Activated CD4-positive, alpha-beta T cell treated with anti-CD3 and anti-CD28 coated beads, Interleukin-2, amount 10 ng/mL, durations not matched to agents 24 days and 14 days (primary cell): Measurements from ENCODE around the gene RYR1. TPM values are rescaled to one million over a fixed set of nuclear protein-coding genes. Genes with fewer than 3 reads are reported as not detected.
A peak's percentile ranks its signal among the peaks of the same experiment; 100 is the strongest.
"Not testable (repeated sequence)": the region's sequence is repeated elsewhere in the genome, so short reads cannot be mapped to it uniquely, and the experiment has no call there.

Experiments
- DNase-seq: peaks from one replicate; pipeline ENCODE4 v3.0.0; 2022
- H3K27ac Mint-ChIP-seq: one replicate; pipeline ENCODE4 v1.8.0; 2022; ENCODE audit warnings: mild to moderate bottlenecking, mixed read lengths
- H3K27me3 Mint-ChIP-seq: one replicate; pipeline ENCODE4 v1.8.0; 2022; ENCODE audit warnings: mixed read lengths
- H3K36me3 Mint-ChIP-seq: one replicate; pipeline ENCODE4 v1.8.0; 2022; ENCODE audit warnings: low read depth, mild to moderate bottlenecking, mixed read lengths
- H3K4me1 Mint-ChIP-seq: one replicate; pipeline ENCODE4 v1.8.0; 2021; ENCODE audit warnings: mixed read lengths
- H3K4me3 Mint-ChIP-seq: one replicate; pipeline ENCODE4 v1.8.0; 2022; ENCODE audit warnings: mild to moderate bottlenecking, moderate library complexity, mixed read lengths
- H3K9me3 Mint-ChIP-seq: one replicate; pipeline ENCODE4 v1.8.0; 2021; ENCODE audit warnings: mixed read lengths
- intact Hi-C: fragments of 100-400 bp; cut with micrococcal nuclease; formaldehyde crosslinking; loops from one replicate; pipeline ENCODE4 v1.15.1; 2023
- total RNA-seq: library from RNA; stranded (reverse); gene quantifications from 2 replicates; pipeline ENCODE4 v1.2.3, GENCODE V29; 2022

Gene RYR1
- total RNA-seq, 1 donor from 2014 or later = 4.0 TPM

DNA sequence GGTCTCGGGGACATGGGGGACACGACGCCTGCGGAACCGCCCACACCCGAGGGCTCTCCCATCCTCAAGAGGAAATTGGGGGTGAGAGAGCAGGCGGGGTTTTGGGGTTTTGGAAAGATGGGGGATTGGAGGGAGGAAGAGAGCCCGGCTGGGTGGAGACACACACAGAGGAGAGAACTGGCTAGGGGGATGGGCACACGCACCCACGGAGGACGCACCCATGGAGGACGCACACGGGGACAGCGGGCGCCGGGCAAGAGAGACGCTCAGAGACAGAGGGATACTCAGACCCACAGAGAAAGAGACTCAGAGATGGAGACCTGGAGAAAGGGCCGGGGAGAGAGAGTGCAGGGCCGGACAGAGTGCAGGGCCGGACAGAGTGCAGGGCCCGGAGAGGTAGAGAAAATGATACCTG, 132.2 kb downstream of the RYR1 start:
- Mint-ChIP-seq H3K27ac (no peak overlapping the region), H3K4me1 (peaks cover 16% of the 10 kb centered on the region), H3K9me3 (no peaks in the 10 kb centered on the region), H3K36me3 (no peaks in the 10 kb centered on the region), H3K4me3 (peak overlapping the region; percentile 54), H3K27me3 (peaks cover 40% of the 10 kb centered on the region)
- DNase-seq = no peak
- intact Hi-C loops = no loop called here

DNA sequence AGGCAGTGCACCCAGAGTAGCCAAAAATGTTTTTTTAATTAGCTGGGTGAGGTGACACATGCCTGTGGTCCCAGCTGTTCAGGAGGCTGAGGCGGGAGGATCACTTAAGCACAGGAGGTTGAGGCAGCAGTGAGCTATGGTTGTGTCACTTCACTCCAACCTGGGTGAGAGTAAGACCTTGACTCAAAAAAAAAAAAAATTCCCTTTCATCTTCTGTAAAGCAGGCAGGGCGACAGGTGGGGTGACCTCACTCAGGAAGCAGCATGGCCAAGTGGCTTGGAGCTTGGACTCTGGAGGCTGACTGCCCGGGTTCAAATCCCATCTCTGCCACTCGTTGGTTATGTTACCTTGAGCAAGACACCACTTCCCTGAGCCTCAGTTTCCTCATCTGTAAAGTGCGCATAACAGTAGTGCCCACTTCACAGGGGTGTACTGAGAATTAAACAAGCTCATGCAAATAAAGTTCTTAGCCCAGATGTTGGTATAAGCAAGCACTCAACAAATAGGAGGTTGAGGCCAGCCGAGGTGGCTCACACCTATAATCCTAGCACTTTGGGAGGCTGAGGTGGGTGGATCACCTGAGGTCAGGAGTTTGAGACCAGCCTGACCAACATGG, 136.0 kb downstream of the RYR1 start:
- no peak overlapping the region for H3K27ac Mint-ChIP-seq
- H3K4me1 Mint-ChIP-seq = peaks cover 3% of the 10 kb centered on the region
- no peak overlapping the region for H3K4me3 Mint-ChIP-seq
- intact Hi-C loops = no loop called here
- peaks cover 20% of the 10 kb centered on the region for H3K27me3 Mint-ChIP-seq
- no peaks in the 10 kb centered on the region for H3K9me3 Mint-ChIP-seq
- no peak for DNase-seq
- H3K36me3 Mint-ChIP-seq = no peaks in the 10 kb centered on the region

DNA sequence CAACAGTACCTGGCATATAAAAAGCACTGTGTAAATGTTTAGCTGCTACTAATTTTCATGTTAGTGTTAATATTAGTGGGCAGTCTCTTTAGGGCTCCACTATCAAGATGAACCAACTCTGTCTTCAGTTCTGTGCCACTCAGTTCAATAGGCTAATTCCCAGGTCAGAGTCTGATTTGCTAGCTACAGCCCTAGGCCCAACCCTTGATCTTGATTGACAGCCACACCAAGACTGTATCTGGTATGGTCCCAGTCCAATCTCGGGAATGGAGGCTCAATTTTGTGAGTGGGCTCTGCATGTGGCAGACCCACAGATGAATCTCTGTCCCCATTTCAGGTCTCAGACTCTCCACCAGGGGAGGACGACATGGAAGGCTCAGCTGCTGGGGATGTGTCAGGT, 138.2 kb downstream of the RYR1 start:
- H3K9me3 Mint-ChIP-seq = no peaks in the 10 kb centered on the region
- no peak overlapping the region for H3K4me3 Mint-ChIP-seq
- intact Hi-C loops = no loop called here
- no peaks in the 10 kb centered on the region for H3K36me3 Mint-ChIP-seq
- no peak for DNase-seq
- peaks cover 12% of the 10 kb centered on the region for H3K27me3 Mint-ChIP-seq
- no peak overlapping the region for H3K27ac Mint-ChIP-seq
- no peaks in the 10 kb centered on the region for H3K4me1 Mint-ChIP-seq

GRCh38 chr19:38577826-38578225, 144.3 kb downstream of the RYR1 start:
- intact Hi-C loops = no loop called here
- Mint-ChIP-seq H3K4me3 (no peak overlapping the region), H3K27me3 (no peaks in the 10 kb centered on the region), H3K4me1 (peaks cover 7% of the 10 kb centered on the region), H3K36me3 (no peaks in the 10 kb centered on the region), H3K27ac (no peak overlapping the region), H3K9me3 (no peaks in the 10 kb centered on the region)
- no peak for DNase-seq

DNA sequence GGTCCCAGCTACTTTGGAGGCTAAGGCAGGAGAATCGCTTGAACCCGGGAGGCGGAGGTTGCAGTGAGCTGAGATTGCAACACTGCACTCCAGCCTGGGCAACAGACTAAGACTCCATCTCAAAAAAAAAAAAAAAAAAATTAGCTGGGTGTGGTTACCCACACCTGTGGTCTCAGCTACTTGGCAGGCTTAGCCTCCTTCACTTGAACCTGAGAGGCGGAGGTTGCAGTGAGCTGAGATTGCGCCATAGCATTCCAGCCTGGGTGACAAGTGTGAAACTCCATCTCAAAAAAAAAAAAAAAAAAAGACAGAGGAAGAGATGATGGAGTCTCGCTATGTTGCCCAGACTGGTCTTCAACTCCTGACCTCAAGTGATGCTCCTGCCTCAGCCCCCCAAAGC, 145.8 kb downstream of the RYR1 start:
- H3K4me1 Mint-ChIP-seq = peaks cover 12% of the 10 kb centered on the region
- H3K27me3 Mint-ChIP-seq, H3K36me3 Mint-ChIP-seq, H3K27ac Mint-ChIP-seq, DNase-seq, intact Hi-C loops, H3K9me3 Mint-ChIP-seq, H3K4me3 Mint-ChIP-seq: not testable (repeated sequence)

DNA sequence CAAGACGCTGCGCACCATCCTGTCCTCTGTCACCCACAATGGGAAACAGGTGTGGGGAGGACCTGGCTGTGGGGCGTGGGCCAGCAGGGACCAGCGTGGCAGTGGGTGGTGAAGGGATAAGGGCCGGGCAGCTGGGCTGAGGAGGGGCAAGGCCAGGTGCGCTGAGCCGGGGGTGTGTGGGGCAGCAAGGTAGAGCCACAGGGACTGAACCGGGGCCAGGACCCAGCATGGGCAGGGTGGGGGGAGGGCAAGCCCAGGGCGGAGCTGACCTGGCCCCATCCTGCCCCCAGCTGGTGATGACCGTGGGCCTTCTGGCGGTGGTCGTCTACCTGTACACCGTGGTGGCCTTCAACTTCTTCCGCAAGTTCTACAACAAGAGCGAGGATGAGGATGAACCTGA, 146.6 kb downstream of the RYR1 start:
- Mint-ChIP-seq H3K27me3 (no peaks in the 10 kb centered on the region), H3K4me3 (no peak overlapping the region), H3K27ac (no peak overlapping the region), H3K4me1 (peaks cover 12% of the 10 kb centered on the region), H3K36me3 (no peaks in the 10 kb centered on the region), H3K9me3 (no peaks in the 10 kb centered on the region)
- intact Hi-C loops = no loop called here
- no peak for DNase-seq

DNA sequence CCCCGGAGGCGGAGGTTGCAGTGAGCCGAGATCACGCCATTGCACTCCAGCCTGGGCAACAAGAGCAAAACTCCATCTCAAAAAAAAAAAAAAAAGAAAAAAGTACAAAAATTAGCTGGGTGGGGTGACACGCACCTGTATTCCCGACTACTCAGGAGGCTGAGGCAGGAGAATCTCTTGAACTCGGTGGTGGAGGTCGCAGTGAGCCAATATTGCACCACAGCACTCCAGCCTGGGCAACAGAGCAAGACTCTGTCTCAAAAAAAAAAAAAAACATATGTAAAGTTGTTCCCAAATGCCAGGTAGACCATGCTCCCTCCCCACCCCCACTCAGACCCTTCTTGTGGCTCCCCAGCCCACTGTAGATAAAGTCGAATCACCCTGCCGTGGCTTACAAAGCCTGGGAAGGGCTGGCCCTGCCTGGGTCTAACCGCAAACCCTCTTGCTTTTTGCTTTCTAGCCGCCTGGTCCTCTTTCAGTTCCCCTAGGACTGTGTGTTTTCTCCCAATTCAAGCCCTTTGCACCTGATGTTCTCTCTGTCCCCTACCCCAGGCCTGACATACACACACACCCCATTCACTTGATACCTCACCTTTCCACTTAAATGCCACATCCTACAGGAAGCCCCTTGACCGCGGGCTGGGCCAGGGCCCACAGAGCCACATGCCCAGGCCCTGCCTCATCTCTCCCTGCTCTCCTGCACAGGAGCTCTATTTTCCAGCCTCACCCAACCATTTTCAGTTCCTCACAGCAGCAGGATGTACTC, 149.9 kb downstream of the RYR1 start:
- Mint-ChIP-seq H3K4me3 (no peak overlapping the region), H3K9me3 (no peaks in the 10 kb centered on the region), H3K36me3 (peaks cover 12% of the 10 kb centered on the region), H3K4me1 (peaks cover 12% of the 10 kb centered on the region), H3K27me3 (no peaks in the 10 kb centered on the region), H3K27ac (peak overlapping the region; percentile 49)
- intact Hi-C loops = no loop called here
- DNase-seq = no peak

- H3K27ac Mint-ChIP-seq = peak overlapping the region; percentile 49
- H3K9me3 Mint-ChIP-seq = no peaks in the 10 kb centered on the region
- intact Hi-C loops = no loop called here
- H3K36me3 Mint-ChIP-seq = peaks cover 14% of the 10 kb centered on the region
- H3K4me3 Mint-ChIP-seq = no peak overlapping the region
- no peaks in the 10 kb centered on the region for H3K27me3 Mint-ChIP-seq
- H3K4me1 Mint-ChIP-seq = peaks cover 12% of the 10 kb centered on the region
- no peak for DNase-seq
Measured at GRCh38 chr19:38583985-38584305, 150.5 kb downstream of the RYR1 start.

- intact Hi-C loops = no loop called here
- Mint-ChIP-seq H3K4me3 (no peak overlapping the region), H3K27ac (no peak overlapping the region), H3K4me1 (peaks cover 6% of the 10 kb centered on the region), H3K27me3 (no peaks in the 10 kb centered on the region), H3K36me3 (peaks cover 28% of the 10 kb centered on the region), H3K9me3 (no peaks in the 10 kb centered on the region)
- no peak for DNase-seq
Measured at GRCh38 chr19:38587562-38587961, 154.1 kb downstream of the RYR1 start.

- H3K27me3 Mint-ChIP-seq = no peaks in the 10 kb centered on the region
Measured at GRCh38 chr19:38588041-38588440, 154.6 kb downstream of the RYR1 start.

DNA sequence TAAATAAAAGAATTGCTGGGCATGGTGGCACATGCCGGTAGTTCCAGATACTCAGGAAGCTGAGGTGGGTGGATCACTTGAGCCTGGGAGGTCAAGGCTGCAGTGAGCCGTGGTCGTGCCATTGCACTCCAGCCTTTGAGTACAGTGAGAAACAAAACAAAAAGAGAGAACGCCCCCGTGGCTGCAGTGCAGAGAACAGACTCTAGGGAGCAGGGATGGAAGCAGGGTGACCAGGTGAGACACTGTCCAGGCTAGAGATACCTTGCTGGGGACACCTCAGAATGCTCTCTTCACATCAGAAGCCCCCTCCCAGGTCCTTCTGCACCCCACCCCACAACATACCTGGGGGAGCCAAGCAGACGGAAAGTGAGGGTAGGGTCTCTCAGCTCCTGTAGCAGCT, 159.4 kb downstream of the RYR1 start:
- Mint-ChIP-seq H3K27me3 (no peaks in the 10 kb centered on the region), H3K9me3 (no peaks in the 10 kb centered on the region), H3K4me1 (peaks cover 5% of the 10 kb centered on the region), H3K27ac (no peak overlapping the region), H3K4me3 (no peak overlapping the region), H3K36me3 (peaks cover 55% of the 10 kb centered on the region)
- intact Hi-C loops = no loop called here
- DNase-seq = no peak

More at GRCh38 chr19:38588041-38588440, 154.6 kb downstream of the RYR1 start:
- no peak for DNase-seq
- H3K4me3 Mint-ChIP-seq = no peak overlapping the region
- H3K4me1 Mint-ChIP-seq = peaks cover 4% of the 10 kb centered on the region
- intact Hi-C loops = no loop called here
- H3K36me3 Mint-ChIP-seq = peaks cover 30% of the 10 kb centered on the region
- no peak overlapping the region for H3K27ac Mint-ChIP-seq
- H3K9me3 Mint-ChIP-seq = no peaks in the 10 kb centered on the region

- no peaks in the 10 kb centered on the region for H3K9me3 Mint-ChIP-seq
- H3K4me1 Mint-ChIP-seq = peaks cover 5% of the 10 kb centered on the region
- H3K4me3 Mint-ChIP-seq = no peak overlapping the region
- no peaks in the 10 kb centered on the region for H3K27me3 Mint-ChIP-seq
- no peak overlapping the region for H3K27ac Mint-ChIP-seq
- DNase-seq = peak; percentile 74
- peaks cover 55% of the 10 kb centered on the region for H3K36me3 Mint-ChIP-seq
- intact Hi-C loops = no loop called here
Measured at GRCh38 chr19:38596057-38596981, 162.8 kb downstream of the RYR1 start.

DNA sequence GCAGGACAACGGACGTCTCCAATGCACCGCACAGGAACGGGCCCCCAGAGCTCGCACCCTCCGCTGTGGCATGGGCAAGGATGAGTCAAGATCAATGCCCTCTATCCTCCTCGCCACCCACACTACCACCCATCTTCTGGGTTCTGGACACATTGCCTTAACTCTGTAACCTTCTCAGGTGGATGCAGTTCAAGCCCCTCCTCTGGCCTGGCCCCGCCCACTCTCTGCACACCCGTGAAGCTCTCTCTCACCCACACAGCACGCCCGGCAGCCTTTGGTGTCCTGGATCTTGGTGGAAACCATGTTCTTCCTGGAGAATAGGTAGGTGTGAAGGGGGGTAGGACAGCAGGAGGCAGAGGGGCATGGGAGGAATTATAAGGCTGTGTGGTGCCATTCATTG, 163.6 kb downstream of the RYR1 start:
- H3K27me3 Mint-ChIP-seq = no peaks in the 10 kb centered on the region
- H3K36me3 Mint-ChIP-seq = peaks cover 57% of the 10 kb centered on the region
- H3K27ac Mint-ChIP-seq = no peak overlapping the region
- intact Hi-C loops = no loop called here
- no peaks in the 10 kb centered on the region for H3K9me3 Mint-ChIP-seq
- no peak overlapping the region for H3K4me3 Mint-ChIP-seq
- no peak for DNase-seq
- peaks cover 5% of the 10 kb centered on the region for H3K4me1 Mint-ChIP-seq

GRCh38 chr19:38599722-38600121, 166.2 kb downstream of the RYR1 start:
- H3K36me3 Mint-ChIP-seq = peaks cover 43% of the 10 kb centered on the region
- H3K9me3 Mint-ChIP-seq = no peaks in the 10 kb centered on the region
- intact Hi-C loops = no loop called here
- no peak overlapping the region for H3K27ac Mint-ChIP-seq
- H3K4me1 Mint-ChIP-seq = peaks cover 5% of the 10 kb centered on the region
- H3K4me3 Mint-ChIP-seq = no peak overlapping the region
- H3K27me3 Mint-ChIP-seq = no peaks in the 10 kb centered on the region
- no peak for DNase-seq
